Karpas-422 (cell line): Measurements from ENCODE around the gene SELENOT. TPM values are rescaled to one million over a fixed set of nuclear protein-coding genes. Genes with fewer than 3 reads are reported as not detected.
"Not testable (repeated sequence)": the region's sequence is repeated elsewhere in the genome, so short reads cannot be mapped to it uniquely, and the experiment has no call there.

Experiments used
- DNase-seq: peaks from one replicate; pipeline ENCODE4 v3.0.0-alpha.2; 2015
- H2AFZ ChIP-seq: fragments of 200-600 bp; sonication (generic); 2 replicates; pipeline ENCODE4 v1.6.1; 2014; ENCODE audit warnings: antibody characterized with exemption, low read length, mixed read lengths
- H3K27ac ChIP-seq: fragments of 200-600 bp; sonication (generic); 2 replicates; pipeline ENCODE4 v1.5.1; 2014; ENCODE audit warnings: mild to moderate bottlenecking, low read length, moderate library complexity
- H3K27me3 ChIP-seq: fragments of 200-600 bp; sonication (generic); 2 replicates; pipeline ENCODE4 v1.6.1; 2014; ENCODE audit warnings: low read length, mixed read lengths
- H3K36me3 ChIP-seq: fragments of 200-600 bp; sonication (generic); 2 replicates; pipeline ENCODE4 v1.6.1; 2014; ENCODE audit warnings: low read length, mixed read lengths; ENCODE audit not compliant: insufficient read depth
- H3K4me1 ChIP-seq: fragments of 200-600 bp; sonication (generic); 2 replicates; pipeline ENCODE4 v1.6.1; 2014; ENCODE audit warnings: mild to moderate bottlenecking, low read length, mixed read lengths
- H3K4me2 ChIP-seq: fragments of 200-600 bp; sonication (generic); 2 replicates; pipeline ENCODE4 v1.6.1; 2014; ENCODE audit warnings: low read length, low read depth, mild to moderate bottlenecking; ENCODE audit not compliant: poor library complexity, severe bottlenecking
- H3K4me3 ChIP-seq: fragments of 200-600 bp; sonication (generic); 2 replicates; pipeline ENCODE4 v1.5.1; 2014; ENCODE audit warnings: mild to moderate bottlenecking, antibody characterized with exemption, low read length, mixed read lengths
- H3K79me2 ChIP-seq: fragments of 200-600 bp; sonication (generic); 2 replicates; pipeline ENCODE4 v1.6.1; 2014; ENCODE audit warnings: mild to moderate bottlenecking, low read length, mixed read lengths
- H3K9ac ChIP-seq: fragments of 200-600 bp; sonication (generic); 2 replicates; pipeline ENCODE4 v1.6.0; 2014; ENCODE audit warnings: low read length
- H3K9me2 ChIP-seq: fragments of 200-600 bp; sonication (generic), shearing (Covaris generic); replicated peaks from 2 replicates; pipeline ENCODE4 v1.6.0; 2014; ENCODE audit warnings: mild to moderate bottlenecking, low read length, moderate library complexity; ENCODE audit not compliant: insufficient read depth
- H3K9me3 ChIP-seq: fragments of 300-700, 200-600 bp; sonication (generic); 2 replicates; pipeline ENCODE4 v1.6.1; 2014; ENCODE audit warnings: low read length, mixed read lengths
- H4K20me1 ChIP-seq: fragments of 200-600 bp; sonication (generic); 2 replicates; pipeline ENCODE4 v1.6.1; 2014; ENCODE audit warnings: mild to moderate bottlenecking, antibody characterized with exemption, low read length, low read depth; ENCODE audit not compliant: insufficient read depth
- total RNA-seq: library from RNA; depleted of rRNA; stranded (reverse); fragments of >200 nt; shearing (Covaris generic); gene quantifications from 2 replicates; pipeline ENCODE4 v1.2.3, GENCODE V29; 2014; ENCODE audit warnings: low replicate concordance

The SELENOT gene
- total RNA-seq, 1 experiment from 2014 or later = 306 TPM

DNA sequence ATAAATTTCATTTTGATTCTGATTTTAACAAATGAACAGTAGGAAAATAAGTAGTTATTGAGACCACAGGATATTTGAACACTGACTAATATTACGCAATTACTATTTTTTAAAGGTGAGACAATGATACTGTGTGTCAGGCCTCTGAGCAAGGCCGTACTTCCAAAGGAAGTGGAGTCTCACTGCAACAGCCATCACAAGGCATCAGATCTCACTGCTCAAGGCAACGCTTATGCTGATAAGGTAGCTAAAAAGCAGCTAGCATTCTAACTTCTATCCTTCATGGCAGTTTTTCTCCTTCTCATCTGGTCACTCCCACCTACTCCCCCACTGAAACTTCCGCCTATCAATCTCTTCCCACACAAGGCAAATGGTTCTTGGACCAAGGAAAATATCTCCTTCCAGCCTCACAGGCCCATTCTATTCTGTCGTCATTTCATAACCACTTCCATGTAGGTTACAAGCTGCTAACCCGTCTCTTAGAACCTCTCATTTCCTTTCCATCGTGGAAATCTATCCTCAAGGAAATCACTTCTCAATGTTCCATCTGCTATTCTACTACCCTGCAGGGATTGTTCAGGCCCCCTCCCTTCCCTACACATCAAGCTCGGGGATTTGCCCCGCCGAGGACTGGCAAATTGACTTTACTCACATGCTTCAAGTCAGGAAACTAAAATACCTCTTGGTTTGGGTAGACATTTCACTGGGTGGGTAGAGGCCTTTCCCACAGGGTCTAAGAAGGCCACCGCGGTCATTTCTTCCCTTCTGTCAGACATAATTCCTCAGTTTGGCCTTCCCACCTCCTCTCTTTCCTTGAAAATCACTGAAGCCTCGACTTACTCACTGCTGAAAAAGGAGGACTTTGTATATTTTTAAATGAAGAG, 2.2 kb upstream of the SELENOT start:
- H3K4me1 ChIP-seq = peaks cover 56% of the 10 kb centered on the region
- H3K27me3 ChIP-seq, H3K9me2 ChIP-seq, H3K9me3 ChIP-seq, H3K36me3 ChIP-seq: not testable (repeated sequence)
- H3K4me2 ChIP-seq = peak overlapping the region; percentile 92
- peak overlapping the region; percentile 90 for H3K27ac ChIP-seq
- H2AFZ ChIP-seq = 0 out of 2 replicates have a peak overlapping the region, but pooled peaks have one; percentile 3
- H3K9ac ChIP-seq = peak overlapping the region; percentile 54
- H3K4me3 ChIP-seq = peak overlapping the region; percentile 94
- peak; percentile 65 for DNase-seq
- peaks cover 12% of the 10 kb centered on the region; the same call in 1 of the 2 replicates for H4K20me1 ChIP-seq
- H3K79me2 ChIP-seq = peaks cover 92% of the 10 kb centered on the region

DNA sequence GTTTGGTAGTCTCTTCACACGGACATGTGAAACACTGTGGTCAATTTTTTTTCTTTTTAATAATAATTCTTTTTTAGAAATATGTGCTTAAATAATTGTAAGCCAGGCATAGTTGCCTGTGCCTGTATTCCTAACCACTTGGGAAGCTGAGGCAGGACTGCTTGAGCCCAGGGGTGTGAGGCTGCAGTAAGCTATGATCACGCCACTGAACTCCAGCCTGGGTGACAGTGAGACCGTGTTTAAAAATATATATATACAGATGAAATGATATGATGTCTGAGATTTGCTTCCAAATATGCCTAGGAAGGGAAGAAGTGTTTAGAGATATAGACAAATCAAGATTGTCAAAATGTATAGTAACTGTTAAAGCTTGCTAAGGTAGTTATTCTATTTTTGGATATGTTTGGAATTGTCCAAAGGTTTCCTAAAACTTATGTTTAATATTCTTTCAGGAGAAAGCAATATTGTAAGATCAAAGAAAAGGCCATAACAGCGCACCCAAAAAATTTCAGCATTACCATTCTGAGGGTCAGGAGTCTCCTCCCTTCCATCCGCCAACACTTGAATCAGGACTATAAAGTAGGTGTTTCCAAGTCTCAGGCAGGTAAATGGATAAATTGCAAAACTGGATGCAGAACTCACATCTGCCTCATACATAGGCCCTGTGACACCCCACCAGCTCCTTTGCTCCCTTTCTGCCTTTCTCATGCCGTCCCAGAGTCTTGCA, 532 bp upstream of the SELENOT start:
- H3K79me2 ChIP-seq = peaks cover 93% of the 10 kb centered on the region
- H2AFZ ChIP-seq = no peak overlapping the region
- H3K9me2 ChIP-seq = no peaks in the 10 kb centered on the region
- peaks cover 68% of the 10 kb centered on the region for H3K4me1 ChIP-seq
- H3K36me3 ChIP-seq = peaks cover 24% of the 10 kb centered on the region
- H3K9me3 ChIP-seq = no peaks in the 10 kb centered on the region
- peak overlapping the region; percentile 94 for H3K4me3 ChIP-seq
- no peaks in the 10 kb centered on the region for H3K27me3 ChIP-seq
- H4K20me1 ChIP-seq = peaks cover 15% of the 10 kb centered on the region; the same call in 1 of the 2 replicates
- peak overlapping the region; percentile 90 for H3K27ac ChIP-seq
- DNase-seq = peak; percentile 55
- H3K4me2 ChIP-seq = peak overlapping the region; percentile 92
- peak overlapping the region; percentile 97 for H3K9ac ChIP-seq

GRCh38 chr3:150603980-150604319, 829 bp downstream of the SELENOT start:
- Histone ChIP-seq H3K27me3 (no peaks in the 10 kb centered on the region), H3K79me2 (peaks cover 96% of the 10 kb centered on the region), H4K20me1 (peaks cover 24% of the 10 kb centered on the region; the same call in 1 of the 2 replicates), H3K4me1 (peaks cover 69% of the 10 kb centered on the region), H3K27ac (peak overlapping the region; percentile 90), H3K36me3 (peaks cover 33% of the 10 kb centered on the region), H3K4me2 (peak overlapping the region; percentile 92), H3K9me2 (no peaks in the 10 kb centered on the region), H3K9me3 (no peaks in the 10 kb centered on the region), H3K4me3 (peak overlapping the region; percentile 94), H3K9ac (peak overlapping the region; percentile 97), H2AFZ (no peak overlapping the region)
- DNase-seq = no peak

- Histone ChIP-seq H3K9ac (peak overlapping the region; percentile 97), H3K4me2 (peak overlapping the region; percentile 92), H4K20me1 (peaks cover 38% of the 10 kb centered on the region; the same call in 1 of the 2 replicates), H3K4me3 (peak overlapping the region; percentile 94), H3K9me2 (no peaks in the 10 kb centered on the region), H3K9me3 (no peaks in the 10 kb centered on the region), H3K79me2 (peaks cover 96% of the 10 kb centered on the region), H3K27ac (peak overlapping the region; percentile 90), H3K4me1 (peaks cover 61% of the 10 kb centered on the region), H3K27me3 (no peaks in the 10 kb centered on the region), H2AFZ (no peak overlapping the region), H3K36me3 (peaks cover 45% of the 10 kb centered on the region)
- peak; percentile 54 for DNase-seq
These were observed 3.0 kb downstream of the SELENOT start for GRCh38 chr3:150605998-150606641.

DNA sequence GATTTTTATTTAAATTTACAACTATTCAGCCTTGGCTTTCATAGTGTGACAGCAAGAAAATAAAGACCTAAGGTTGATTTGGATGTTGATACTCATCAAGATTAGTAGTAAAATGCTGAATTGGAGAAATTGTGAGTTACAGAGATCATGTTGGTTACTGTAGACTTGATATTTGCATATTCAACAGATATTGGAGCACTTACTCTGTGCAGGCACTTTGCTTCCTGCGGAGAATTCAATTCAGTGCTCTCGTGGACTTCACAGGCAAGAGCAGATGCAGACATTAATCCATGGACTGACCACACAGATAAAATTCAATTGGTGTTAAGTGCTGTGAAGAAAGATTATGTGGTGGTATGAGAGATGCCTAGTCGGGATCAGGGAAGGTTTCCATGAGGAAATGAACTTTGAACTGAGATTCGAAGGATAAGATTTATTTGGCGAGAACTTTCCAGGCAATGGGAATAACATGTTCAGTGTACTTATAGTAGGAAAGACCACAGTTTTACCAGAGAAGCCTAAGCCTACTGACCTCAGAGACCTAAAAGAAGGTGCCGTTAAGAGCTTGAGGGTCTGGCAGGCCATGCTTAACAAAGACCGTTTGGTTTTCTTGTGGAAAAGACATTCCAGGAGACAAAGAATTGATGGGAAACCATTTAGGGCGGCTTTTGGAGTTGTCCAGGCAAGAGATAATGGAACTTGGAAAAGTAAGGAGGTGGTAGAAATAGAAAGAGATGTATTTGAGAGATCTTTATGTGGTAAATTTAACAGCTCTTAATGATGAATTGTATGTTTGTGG, 4.3 kb downstream of the SELENOT start:
- Histone ChIP-seq H3K36me3 (peaks cover 57% of the 10 kb centered on the region), H3K9me3 (no peaks in the 10 kb centered on the region), H3K79me2 (peaks cover 98% of the 10 kb centered on the region), H3K4me2 (peak overlapping the region; percentile 92), H4K20me1 (peaks cover 40% of the 10 kb centered on the region; the same call in 1 of the 2 replicates), H3K27me3 (no peaks in the 10 kb centered on the region), H2AFZ (no peak overlapping the region), H3K4me1 (peaks cover 58% of the 10 kb centered on the region), H3K27ac (peak overlapping the region; percentile 90), H3K4me3 (peak overlapping the region; percentile 94), H3K9ac (peak overlapping the region; percentile 31; the same call in 1 of the 2 replicates), H3K9me2 (no peaks in the 10 kb centered on the region)
- DNase-seq = no peak

- H3K4me1 ChIP-seq = peaks cover 53% of the 10 kb centered on the region
- DNase-seq = no peak
- peaks cover 78% of the 10 kb centered on the region for H3K36me3 ChIP-seq
- H3K27me3 ChIP-seq = no peaks in the 10 kb centered on the region
- peaks cover 33% of the 10 kb centered on the region; the same call in 1 of the 2 replicates for H4K20me1 ChIP-seq
- no peak overlapping the region for H2AFZ ChIP-seq
- no peak overlapping the region for H3K4me3 ChIP-seq
- no peaks in the 10 kb centered on the region for H3K9me2 ChIP-seq
- H3K9ac ChIP-seq = no peak overlapping the region
- peaks cover 95% of the 10 kb centered on the region for H3K79me2 ChIP-seq
- H3K27ac ChIP-seq = peak overlapping the region; percentile 18; the same call in 1 of the 2 replicates
- no peaks in the 10 kb centered on the region for H3K9me3 ChIP-seq
- H3K4me2 ChIP-seq = no peak overlapping the region
These were observed 6.9 kb downstream of the SELENOT start for GRCh38 chr3:150609988-150610387.

DNA sequence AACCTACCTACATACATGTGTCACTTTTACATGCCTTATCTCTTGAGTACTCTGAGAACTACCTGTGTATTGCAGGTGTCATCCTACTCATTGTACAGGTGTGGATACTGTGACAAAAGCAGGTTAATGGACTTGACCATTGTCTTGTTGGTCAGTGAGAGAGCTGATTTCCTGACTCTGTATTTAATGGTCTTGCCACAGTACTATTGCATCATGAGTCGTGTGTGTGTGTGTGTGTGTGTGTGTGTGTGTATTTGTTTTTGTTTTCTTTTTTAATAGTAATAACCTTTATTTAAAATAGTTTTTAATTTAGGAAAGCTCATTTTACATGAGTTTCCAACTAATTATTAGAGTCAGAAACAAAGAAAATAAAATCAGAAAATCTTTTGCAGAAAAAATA, 7.7 kb downstream of the SELENOT start:
- Histone ChIP-seq H3K9me2 (no peaks in the 10 kb centered on the region), H3K27ac (no peak overlapping the region; the same call in 1 of the 2 replicates), H3K4me1 (peaks cover 45% of the 10 kb centered on the region), H3K79me2 (peaks cover 87% of the 10 kb centered on the region), H4K20me1 (peaks cover 33% of the 10 kb centered on the region; the same call in 1 of the 2 replicates), H3K9me3 (no peaks in the 10 kb centered on the region), H3K27me3 (no peaks in the 10 kb centered on the region), H3K9ac (no peak overlapping the region), H3K36me3 (peaks cover 72% of the 10 kb centered on the region), H3K4me2 (no peak overlapping the region), H3K4me3 (no peak overlapping the region), H2AFZ (no peak overlapping the region)
- DNase-seq = no peak
